Lower leg skin (tissue), 4 donors: ENCODE results near the gene PMFBP1. TPM values are rescaled to one million over a fixed set of nuclear protein-coding genes. Genes with fewer than 3 reads are reported as not detected.

Experiments used
- DNase-seq, 2 donors: peaks; one replicate each; pipeline ENCODE4 v3.0.0-alpha.2; 2019; ENCODE audit warnings: low spot score in 2 of 2
- H3K4me3 ChIP-seq: fragments of 200-600 bp; sonication (generic); 2 replicates; pipeline ENCODE4 v1.5.1; 2017; ENCODE audit warnings: mild to moderate bottlenecking, low read depth; ENCODE audit not compliant: poor library complexity, severe bottlenecking
- CTCF ChIP-seq, 3 donors: fragments of 450-650 bp; IDR thresholded peaks; one replicate each; pipeline ENCODE4 v1.5.1; 2016; ENCODE audit warnings: antibody characterized with exemption in 3 of 3, mild to moderate bottlenecking in 3 of 3, moderate library complexity in 2 of 3
- POLR2A ChIP-seq, 2 donors: fragments of 450-650 bp; IDR thresholded peaks; one replicate each; pipeline ENCODE4 v1.6.1; 2016 to 2017; ENCODE audit warnings: antibody characterized with exemption in 2 of 2, mild to moderate bottlenecking in 1 of 2, moderate library complexity in 1 of 2
- WGBS, 2 donors: methylation state at CpG; one replicate each; pipeline ENCODE4 v1.1.5; 2018; 5-methylcytosine and 5-hydroxymethylcytosine counted together
- intact Hi-C: fragments of 100-400 bp; cut with DNase I; formaldehyde crosslinking; loops from one replicate; pipeline ENCODE4 v1.15.0; 2023; ENCODE audit warnings: low total_unique reads
- total RNA-seq, 4 donors: library from RNA; depleted of rRNA; stranded (reverse); fragments of >200 nt; gene quantifications; one replicate each; pipeline ENCODE4 v1.1.0, GENCODE V29; 2016

Gene PMFBP1
- total RNA-seq, 4 donors from 2014 or later, result 0.17 to 2.9 (median 1.0) TPM

DNA sequence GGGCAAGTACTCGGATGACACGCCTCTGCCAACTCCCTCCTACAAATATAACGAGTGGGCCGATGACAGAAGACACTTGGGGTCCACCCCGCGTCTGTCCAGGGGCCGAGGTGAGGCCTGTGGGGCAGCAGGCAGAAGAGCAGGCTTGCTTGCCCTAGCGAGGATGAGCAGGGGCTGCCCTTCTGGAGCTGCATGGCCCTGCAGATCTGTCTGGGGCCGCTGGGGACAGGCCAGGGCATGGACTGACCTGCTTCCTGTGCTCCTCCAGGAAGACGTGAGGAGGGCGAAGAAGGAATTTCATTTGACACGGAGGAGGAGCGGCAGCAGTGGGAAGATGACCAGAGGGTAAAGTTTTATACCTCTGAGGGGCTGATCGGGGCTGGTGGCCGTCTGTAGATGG, 73.0 kb downstream of the PMFBP1 start:
- TF ChIP-seq CTCF (IDR thresholded peaks at IDR 0.05), result no peak
- no peak for TF ChIP-seq POLR2A (IDR thresholded peaks at IDR 0.05)
- H3K4me3 ChIP-seq, result no peak overlapping the region
- DNase-seq, result no peak
- intact Hi-C loops, result no loop called here
- 79 to 80% methylated on average over 15 of the region's 15 CpGs for WGBS, 2 donors

DNA sequence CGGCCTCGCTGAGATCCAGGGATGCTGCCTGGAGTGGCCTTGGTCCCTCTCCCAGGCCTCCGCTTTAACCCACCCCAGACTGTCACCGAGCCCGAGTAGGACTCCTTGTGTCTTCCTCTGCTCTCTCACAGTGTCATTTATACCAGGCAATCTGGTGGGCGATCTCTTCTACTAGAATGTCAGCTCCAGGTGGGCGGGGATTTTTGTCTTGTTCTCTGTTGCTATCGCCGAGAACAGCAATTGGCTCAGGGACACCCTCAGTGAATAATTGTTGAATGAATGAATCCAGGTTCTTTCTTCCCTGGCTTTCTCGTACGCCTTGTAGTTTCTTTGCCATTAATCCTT, 77.7 kb downstream of the PMFBP1 start:
- intact Hi-C loops, result no loop called here
- peak overlapping the region; percentile 80 for H3K4me3 ChIP-seq
- TF ChIP-seq CTCF (IDR thresholded peaks at IDR 0.05), result no peak
- no peak for TF ChIP-seq POLR2A (IDR thresholded peaks at IDR 0.05)
- WGBS, 2 donors, result 0 to 3% methylated on average over 11 of the region's 11 CpGs
- DNase-seq, result no peak

DNA sequence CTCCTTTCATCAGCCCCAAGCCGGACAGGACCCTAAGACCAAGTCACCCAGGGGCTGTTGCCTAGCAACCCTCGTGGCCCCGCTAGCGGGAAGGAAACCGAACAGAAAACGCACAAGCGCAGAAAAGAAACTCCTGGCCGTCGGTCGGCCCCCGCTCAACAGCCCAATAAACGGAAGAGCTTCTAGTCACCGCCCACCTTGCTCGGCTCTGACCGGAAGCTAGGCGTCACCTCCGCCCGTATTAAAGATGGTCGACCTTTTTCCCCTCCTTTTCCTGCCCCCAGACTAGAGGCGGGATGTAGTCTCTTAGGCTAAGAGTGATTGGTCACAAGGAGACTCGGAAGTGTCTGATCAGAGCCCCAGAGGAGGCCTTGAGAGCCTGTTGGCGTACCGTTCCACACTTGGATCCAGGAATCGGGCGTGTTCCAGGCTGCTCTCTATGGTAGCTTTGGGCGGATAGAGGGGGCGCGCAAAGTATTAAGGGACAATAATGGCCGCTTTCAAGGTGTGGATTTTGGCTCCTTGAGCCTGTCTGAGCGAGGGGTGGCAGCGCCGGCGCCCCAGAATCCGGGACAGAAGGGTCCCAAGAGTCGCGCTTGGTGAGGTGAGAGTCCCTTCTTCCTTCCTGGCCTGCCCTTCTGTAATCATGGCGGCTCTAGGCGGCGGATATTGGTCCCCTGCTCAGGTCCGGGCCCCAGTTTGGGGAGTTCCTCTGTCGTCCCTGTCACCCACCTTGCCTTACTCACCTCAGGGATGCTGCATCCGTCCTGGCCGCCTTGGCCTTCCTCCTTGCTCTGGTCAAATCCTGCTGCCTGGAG, 78.3 kb downstream of the PMFBP1 start, which contains the start of the genes DHX38 and TXNL4B:
DHX38 (plus strand) TSS at position 400 of the 818 bp plus-strand sequence. CDS start 2,311 bp downstream, outside the sequence.
TXNL4B (minus strand) TSS at position 173 of the 818 bp plus-strand sequence. CDS start 2,871 bp downstream, outside the sequence.
- H3K4me3 ChIP-seq, result peak within 1 kb of the TSS; percentile 93
- intact Hi-C loops, result no loop called here
- 0 to 1% methylated on average over 21 to 42 of the region's 43 CpGs for WGBS, 2 donors
- DNase-seq, result peak; percentile 97 to 98
- peak in 1 of 2 donors; percentile 47 for TF ChIP-seq POLR2A (IDR thresholded peaks at IDR 0.05)
- no peak for TF ChIP-seq CTCF (IDR thresholded peaks at IDR 0.05)

- TF ChIP-seq CTCF (IDR thresholded peaks at IDR 0.05), result no peak
- no peak for TF ChIP-seq POLR2A (IDR thresholded peaks at IDR 0.05)
- WGBS, 2 donors, result 0 to 1% methylated on average over 22 of the region's 22 CpGs
- no peak for DNase-seq
- intact Hi-C loops, result no loop called here
- H3K4me3 ChIP-seq, result peak overlapping the region; percentile 93
Measured at GRCh38 chr16:72092832-72093447, 79.0 kb downstream of the PMFBP1 start.

GRCh38 chr16:72091217-72091616, 80.7 kb downstream of the PMFBP1 start:
- intact Hi-C loops, result no loop called here
- no peak for DNase-seq

DNA sequence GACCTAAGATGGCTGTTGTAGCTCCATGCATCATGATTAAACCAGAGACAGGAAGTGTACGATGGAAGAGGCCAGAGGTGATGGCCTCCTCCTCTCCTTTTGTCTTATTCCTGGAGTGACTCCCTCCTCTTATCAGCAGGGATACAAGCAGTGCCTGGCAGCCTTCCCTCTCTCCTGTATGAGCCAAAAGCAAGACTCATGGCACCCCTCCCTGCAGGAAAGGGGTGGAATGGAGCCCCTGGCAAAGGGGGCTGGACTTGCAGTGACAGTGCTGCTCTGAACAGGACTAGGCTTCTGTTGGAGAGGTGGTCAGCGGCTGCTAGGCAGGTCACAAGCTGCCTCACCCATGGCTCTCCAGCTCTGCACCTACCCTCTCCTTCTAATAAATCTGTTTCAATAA, 87.0 kb downstream of the PMFBP1 start:
- WGBS, 2 donors, result 91 to 92% methylated on average over 2 of the region's 2 CpGs
- H3K4me3 ChIP-seq, result no peak overlapping the region
- intact Hi-C loops, result no loop called here

More at GRCh38 chr16:72091217-72091616, 80.7 kb downstream of the PMFBP1 start:
- TF ChIP-seq POLR2A (IDR thresholded peaks at IDR 0.05), result no peak
- 78 to 83% methylated on average over 3 of the region's 3 CpGs for WGBS, 2 donors
- no peak overlapping the region for H3K4me3 ChIP-seq

More for the DNA sequence above, 87.0 kb downstream of the PMFBP1 start:
- TF ChIP-seq POLR2A (IDR thresholded peaks at IDR 0.05) (no peak), CTCF (IDR thresholded peaks at IDR 0.05) (no peak)
- DNase-seq, result no peak
